RWPE2 (cell line): Measurements from ENCODE around the gene MGMT.
A peak's percentile ranks its signal among the peaks of the same experiment; 100 is the strongest.

ENCODE experiments used
- ATAC-seq: fragments of 200-7000 bp; cut with Tn5 transposase; 3 replicates; pipeline ENCODE4 v1.9.1; 2021; ENCODE audit warnings: low read depth
- DNase-seq: peaks from one replicate; pipeline ENCODE4 v3.0.0-alpha.2; 2020; ENCODE audit warnings: low spot score
- H3K27ac ChIP-seq: fragments of 450-650 bp; 2 replicates; pipeline ENCODE4 v1.5.1; 2017; ENCODE audit warnings: mild to moderate bottlenecking; ENCODE audit not compliant: poor library complexity, severe bottlenecking
- H3K27me3 ChIP-seq: fragments of 250-450 bp; sonication (Bioruptor Pico); 2 replicates; pipeline ENCODE4 v1.5.1; 2021; ENCODE audit warnings: mild to moderate bottlenecking, moderate library complexity; ENCODE audit not compliant: insufficient read depth, poor library complexity, severe bottlenecking
- H3K36me3 ChIP-seq: fragments of 250-450 bp; sonication (Bioruptor Pico); 2 replicates; pipeline ENCODE4 v1.5.1; 2020; ENCODE audit warnings: low read depth, mild to moderate bottlenecking, moderate library complexity
- H3K4me1 ChIP-seq: fragments of 250-450 bp; sonication (Bioruptor Pico); 2 replicates; pipeline ENCODE4 v1.5.1; 2021; ENCODE audit warnings: mild to moderate bottlenecking, moderate library complexity; ENCODE audit not compliant: insufficient read depth, poor library complexity, severe bottlenecking
- H3K4me3 ChIP-seq: fragments of 250-450 bp; sonication (Bioruptor Pico); 2 replicates; pipeline ENCODE4 v1.5.1; 2021; ENCODE audit warnings: mild to moderate bottlenecking, moderate library complexity; ENCODE audit not compliant: severe bottlenecking
- H3K9me3 ChIP-seq: fragments of 250-450 bp; sonication (Bioruptor Pico); 2 replicates; pipeline ENCODE4 v1.5.1; 2021; ENCODE audit warnings: mild to moderate bottlenecking, moderate library complexity; ENCODE audit not compliant: severe bottlenecking
- CTCF ChIP-seq: fragments of 450-650 bp; IDR thresholded peaks from one replicate; pipeline ENCODE4 v1.5.1; 2017; ENCODE audit warnings: mild to moderate bottlenecking, moderate library complexity; ENCODE audit not compliant: poor library complexity, severe bottlenecking

The MGMT gene

GRCh38 chr10:129464251-129464650, 2.8 kb upstream of the MGMT start:
- Histone ChIP-seq H3K9me3 (no peaks in the 10 kb centered on the region), H3K36me3 (no peaks in the 10 kb centered on the region), H3K27ac (no peak overlapping the region), H3K4me3 (no peak overlapping the region), H3K27me3 (no peaks in the 10 kb centered on the region), H3K4me1 (no peaks in the 10 kb centered on the region)
- DNase-seq (no peak), ATAC-seq (no peak)
- no peak for TF ChIP-seq CTCF

- DNase-seq: no peak
- Histone ChIP-seq H3K27me3 (no peaks in the 10 kb centered on the region), H3K4me3 (peak overlapping the region; percentile 85), H3K36me3 (no peaks in the 10 kb centered on the region), H3K9me3 (no peaks in the 10 kb centered on the region), H3K27ac (no peak overlapping the region), H3K4me1 (no peaks in the 10 kb centered on the region)
- no peak for TF ChIP-seq CTCF
- no peak for ATAC-seq
These were observed 992 bp upstream of the MGMT start for GRCh38 chr10:129465796-129466702.

GRCh38 chr10:129467359-129468064, 471 bp downstream of the MGMT start:
- no peak for TF ChIP-seq CTCF
- Histone ChIP-seq H3K4me1 (no peaks in the 10 kb centered on the region), H3K27me3 (no peaks in the 10 kb centered on the region), H3K9me3 (no peaks in the 10 kb centered on the region), H3K36me3 (no peaks in the 10 kb centered on the region), H3K27ac (peak overlapping the region; percentile 35), H3K4me3 (peak overlapping the region; percentile 85)
- ATAC-seq: peak; percentile 40
- DNase-seq: no peak

- H3K36me3 ChIP-seq: no peaks in the 10 kb centered on the region
- H3K4me1 ChIP-seq: no peaks in the 10 kb centered on the region
- H3K27ac ChIP-seq: no peak overlapping the region
- no peaks in the 10 kb centered on the region for H3K27me3 ChIP-seq
- H3K4me3 ChIP-seq: no peak overlapping the region
- DNase-seq (no peak), ATAC-seq (no peak)
- H3K9me3 ChIP-seq: no peaks in the 10 kb centered on the region
- TF ChIP-seq CTCF: no peak
These were observed 1.1 kb downstream of the MGMT start for GRCh38 chr10:129468187-129468586.
